ENCODE data around the gene SLC25A21. TPM values are rescaled to one million over a fixed set of nuclear protein-coding genes. Genes with fewer than 3 reads are reported as not detected.

Gene SLC25A21
- total and polyA plus RNA-seq, 10 of the 15 experiments (the other 5 are each of a cell fraction or from before 2014, with no cell fraction given) = 0.06 to 0.72 (median 0.17) TPM; not detected in 3

DNA sequence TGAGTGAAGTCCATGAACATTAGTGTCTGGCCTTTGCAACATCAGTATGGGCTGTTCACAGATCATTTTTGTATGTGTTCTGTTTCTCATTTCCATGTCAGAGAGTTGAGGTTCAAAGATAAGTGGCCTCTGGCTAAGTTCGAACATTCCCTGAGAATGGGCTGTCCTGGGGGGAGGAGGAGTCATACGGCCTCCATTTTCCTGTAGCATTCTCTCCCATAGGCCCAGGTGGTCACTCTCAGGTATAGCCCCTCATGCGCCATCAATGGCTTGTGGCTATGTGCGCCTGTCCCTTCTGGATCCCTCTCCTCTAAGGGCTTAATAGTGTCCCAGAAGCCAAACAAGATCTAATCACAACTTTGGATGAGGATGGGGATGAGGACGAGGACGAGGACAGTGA lies 345.8 kb downstream of the SLC25A21 start:
- no peak overlapping the region for H2AFZ ChIP-seq (ENCODE audit: control insufficient read depth, low read depth, low read length)
- H3K9me3 ChIP-seq (replicated peaks; ENCODE audit: control insufficient read depth, insufficient read depth, low read length) = no peaks in the 10 kb centered on the region
- intact Hi-C loops (cut with micrococcal nuclease; ENCODE audit: unreplicated experiment) = no loop called here
- H3K9ac ChIP-seq (ENCODE audit: control insufficient read depth, insufficient read depth, low read length) = no peak overlapping the region
- RAD21 ChIA-PET (ENCODE audit: unreplicated experiment) = no interaction called here
- H3K27ac ChIP-seq (ENCODE audit: control insufficient read depth, insufficient read depth) = no peak overlapping the region
- H3K4me2 ChIP-seq (ENCODE audit: control insufficient read depth, insufficient read depth) = no peak overlapping the region
- no peaks in the 10 kb centered on the region for H3K36me3 ChIP-seq (ENCODE audit: control insufficient read depth in 2 of 2, insufficient read depth in 2 of 2, low read length in 1 of 2)
- H3K27me3 ChIP-seq (replicated peaks in 1 of 2; ENCODE audit: control insufficient read depth in 2 of 2, insufficient read depth in 2 of 2, low read length in 1 of 2) = no peaks in the 10 kb centered on the region
- BruUV-seq (replicated peaks) = no TSS peak
- CTCF ChIA-PET = no interaction called here
- in situ Hi-C loops (cut with MboI) = no loop called here
- SMC1A ChIA-PET (ENCODE audit: uncharacterized antibody, unreplicated experiment) = no interaction called here
- H3K4me1 ChIP-seq (ENCODE audit: control insufficient read depth, insufficient read depth, low read length) = no peaks in the 10 kb centered on the region
- WGBS (ENCODE audit: insufficient coverage, insufficient replicate concordance, low lambda C conversion rate, missing lambda C conversion rate) = 44% methylated on average over 6 of the region's 6 CpGs
- DNase-seq (ENCODE audit: low read depth, low spot score) = no peak
- ATAC-seq = no peak
- H3K4me3 ChIP-seq = no peak overlapping the region
- H3K79me2 ChIP-seq (ENCODE audit: control insufficient read depth, insufficient read depth, low read length) = no peaks in the 10 kb centered on the region
- TF ChIP-seq PML (IDR thresholded peaks at IDR 0.05; ENCODE audit: low read length) (no peak), NFIC (IDR thresholded peaks at IDR 0.05; ENCODE audit: low read depth, low read length) (no peak), MEF2B (IDR thresholded peaks at IDR 0.05; ENCODE audit: partially characterized antibody, poor library complexity, severe bottlenecking) (no peak), EGR1 (IDR thresholded peaks at IDR 0.05; ENCODE audit: borderline replicate concordance in 1 of 2, low read depth in 2 of 2, low read length in 2 of 2) (no peak), MYB (IDR thresholded peaks at IDR 0.05; ENCODE audit: borderline replicate concordance, low read depth, low read length) (no peak), GATAD2B (conservative IDR thresholded peaks at IDR 0.05; ENCODE audit: low read depth) (no peak), RFX5 (IDR thresholded peaks at IDR 0.05; ENCODE audit: low read depth, low read length) (no peak)
- TF ChIP-seq, protein P1, sequence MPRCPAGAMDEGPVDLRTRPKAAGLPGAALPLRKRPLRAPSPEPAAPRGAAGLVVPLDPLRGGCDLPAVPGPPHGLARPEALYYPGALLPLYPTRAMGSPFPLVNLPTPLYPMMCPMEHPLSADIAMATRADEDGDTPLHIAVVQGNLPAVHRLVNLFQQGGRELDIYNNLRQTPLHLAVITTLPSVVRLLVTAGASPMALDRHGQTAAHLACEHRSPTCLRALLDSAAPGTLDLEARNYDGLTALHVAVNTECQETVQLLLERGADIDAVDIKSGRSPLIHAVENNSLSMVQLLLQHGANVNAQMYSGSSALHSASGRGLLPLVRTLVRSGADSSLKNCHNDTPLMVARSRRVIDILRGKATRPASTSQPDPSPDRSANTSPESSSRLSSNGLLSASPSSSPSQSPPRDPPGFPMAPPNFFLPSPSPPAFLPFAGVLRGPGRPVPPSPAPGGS (IDR thresholded peaks at IDR 0.05; ENCODE audit: borderline replicate concordance, insufficient read depth, low read depth, low read length, poor library complexity, severe bottlenecking) = no peak
- TF ChIP-seq, protein P2, sequence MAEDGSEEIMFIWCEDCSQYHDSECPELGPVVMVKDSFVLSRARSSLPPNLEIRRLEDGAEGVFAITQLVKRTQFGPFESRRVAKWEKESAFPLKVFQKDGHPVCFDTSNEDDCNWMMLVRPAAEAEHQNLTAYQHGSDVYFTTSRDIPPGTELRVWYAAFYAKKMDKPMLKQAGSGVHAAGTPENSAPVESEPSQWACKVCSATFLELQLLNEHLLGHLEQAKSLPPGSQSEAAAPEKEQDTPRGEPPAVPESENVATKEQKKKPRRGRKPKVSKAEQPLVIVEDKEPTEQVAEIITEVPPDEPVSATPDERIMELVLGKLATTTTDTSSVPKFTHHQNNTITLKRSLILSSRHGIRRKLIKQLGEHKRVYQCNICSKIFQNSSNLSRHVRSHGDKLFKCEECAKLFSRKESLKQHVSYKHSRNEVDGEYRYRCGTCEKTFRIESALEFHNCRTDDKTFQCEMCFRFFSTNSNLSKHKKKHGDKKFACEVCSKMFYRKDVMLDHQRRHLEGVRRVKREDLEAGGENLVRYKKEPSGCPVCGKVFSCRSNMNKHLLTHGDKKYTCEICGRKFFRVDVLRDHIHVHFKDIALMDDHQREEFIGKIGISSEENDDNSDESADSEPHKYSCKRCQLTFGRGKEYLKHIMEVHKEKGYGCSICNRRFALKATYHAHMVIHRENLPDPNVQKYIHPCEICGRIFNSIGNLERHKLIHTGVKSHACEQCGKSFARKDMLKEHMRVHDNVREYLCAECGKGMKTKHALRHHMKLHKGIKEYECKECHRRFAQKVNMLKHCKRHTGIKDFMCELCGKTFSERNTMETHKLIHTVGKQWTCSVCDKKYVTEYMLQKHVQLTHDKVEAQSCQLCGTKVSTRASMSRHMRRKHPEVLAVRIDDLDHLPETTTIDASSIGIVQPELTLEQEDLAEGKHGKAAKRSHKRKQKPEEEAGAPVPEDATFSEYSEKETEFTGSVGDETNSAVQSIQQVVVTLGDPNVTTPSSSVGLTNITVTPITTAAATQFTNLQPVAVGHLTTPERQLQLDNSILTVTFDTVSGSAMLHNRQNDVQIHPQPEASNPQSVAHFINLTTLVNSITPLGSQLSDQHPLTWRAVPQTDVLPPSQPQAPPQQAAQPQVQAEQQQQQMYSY (CRISPR knock-in tag; IDR thresholded peaks at IDR 0.05) = no peak
- TF ChIP-seq, protein P3, sequence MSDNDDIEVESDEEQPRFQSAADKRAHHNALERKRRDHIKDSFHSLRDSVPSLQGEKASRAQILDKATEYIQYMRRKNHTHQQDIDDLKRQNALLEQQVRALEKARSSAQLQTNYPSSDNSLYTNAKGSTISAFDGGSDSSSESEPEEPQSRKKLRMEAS (IDR thresholded peaks at IDR 0.05; ENCODE audit: low read depth, low read length) = no peak
- TF ChIP-seq, protein P4, sequence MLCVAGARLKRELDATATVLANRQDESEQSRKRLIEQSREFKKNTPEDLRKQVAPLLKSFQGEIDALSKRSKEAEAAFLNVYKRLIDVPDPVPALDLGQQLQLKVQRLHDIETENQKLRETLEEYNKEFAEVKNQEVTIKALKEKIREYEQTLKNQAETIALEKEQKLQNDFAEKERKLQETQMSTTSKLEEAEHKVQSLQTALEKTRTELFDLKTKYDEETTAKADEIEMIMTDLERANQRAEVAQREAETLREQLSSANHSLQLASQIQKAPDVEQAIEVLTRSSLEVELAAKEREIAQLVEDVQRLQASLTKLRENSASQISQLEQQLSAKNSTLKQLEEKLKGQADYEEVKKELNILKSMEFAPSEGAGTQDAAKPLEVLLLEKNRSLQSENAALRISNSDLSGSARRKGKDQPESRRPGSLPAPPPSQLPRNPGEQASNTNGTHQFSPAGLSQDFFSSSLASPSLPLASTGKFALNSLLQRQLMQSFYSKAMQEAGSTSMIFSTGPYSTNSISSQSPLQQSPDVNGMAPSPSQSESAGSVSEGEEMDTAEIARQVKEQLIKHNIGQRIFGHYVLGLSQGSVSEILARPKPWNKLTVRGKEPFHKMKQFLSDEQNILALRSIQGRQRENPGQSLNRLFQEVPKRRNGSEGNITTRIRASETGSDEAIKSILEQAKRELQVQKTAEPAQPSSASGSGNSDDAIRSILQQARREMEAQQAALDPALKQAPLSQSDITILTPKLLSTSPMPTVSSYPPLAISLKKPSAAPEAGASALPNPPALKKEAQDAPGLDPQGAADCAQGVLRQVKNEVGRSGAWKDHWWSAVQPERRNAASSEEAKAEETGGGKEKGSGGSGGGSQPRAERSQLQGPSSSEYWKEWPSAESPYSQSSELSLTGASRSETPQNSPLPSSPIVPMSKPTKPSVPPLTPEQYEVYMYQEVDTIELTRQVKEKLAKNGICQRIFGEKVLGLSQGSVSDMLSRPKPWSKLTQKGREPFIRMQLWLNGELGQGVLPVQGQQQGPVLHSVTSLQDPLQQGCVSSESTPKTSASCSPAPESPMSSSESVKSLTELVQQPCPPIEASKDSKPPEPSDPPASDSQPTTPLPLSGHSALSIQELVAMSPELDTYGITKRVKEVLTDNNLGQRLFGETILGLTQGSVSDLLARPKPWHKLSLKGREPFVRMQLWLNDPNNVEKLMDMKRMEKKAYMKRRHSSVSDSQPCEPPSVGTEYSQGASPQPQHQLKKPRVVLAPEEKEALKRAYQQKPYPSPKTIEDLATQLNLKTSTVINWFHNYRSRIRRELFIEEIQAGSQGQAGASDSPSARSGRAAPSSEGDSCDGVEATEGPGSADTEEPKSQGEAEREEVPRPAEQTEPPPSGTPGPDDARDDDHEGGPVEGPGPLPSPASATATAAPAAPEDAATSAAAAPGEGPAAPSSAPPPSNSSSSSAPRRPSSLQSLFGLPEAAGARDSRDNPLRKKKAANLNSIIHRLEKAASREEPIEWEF (IDR thresholded peaks at IDR 0.05; ENCODE audit: insufficient replicate concordance, low read depth, low read length) = no peak
- no peaks in the 10 kb centered on the region for H4K20me1 ChIP-seq (ENCODE audit: control insufficient read depth, insufficient read depth)
- POLR2A ChIA-PET = no interaction called here
- FAIRE-seq = no peak

All from GM12878 (cell line).